SU-DHL-6 (cell line): ENCODE results near the gene CERS6.

ENCODE experiments used
- CTCF ChIP-seq: fragments of 200-600 bp; sonication (generic); IDR thresholded peaks from one replicate; pipeline ENCODE4 v1.5.1; 2017; ENCODE audit warnings: antibody characterized with exemption, mild to moderate bottlenecking, low read length, moderate library complexity; ENCODE audit not compliant: insufficient read depth, poor library complexity, severe bottlenecking
- EZH2phosphoT487 ChIP-seq: fragments of 200-600 bp; sonication (generic), shearing (Covaris generic); conservative IDR thresholded peaks from 2 replicates; pipeline ENCODE4 v1.6.1; 2018; ENCODE audit warnings: mild to moderate bottlenecking, antibody characterized with exemption, low read length, moderate library complexity, mixed read lengths

GRCh38 chr2:168567836-168568235, 111.8 kb downstream of the CERS6 start:
- no peak for TF ChIP-seq CTCF
- no peak for TF ChIP-seq EZH2phosphoT487
